Erythroblast (primary cell): ENCODE data around the gene RELB.

ENCODE experiments used
- DNase-seq, 2 experiments: peaks; one replicate each; lab custom pipeline; 2025; lab: John Stamatoyannopoulos, UW
- GATA1 ChIP-seq: IDR thresholded peaks from 2 replicates; pipeline ENCODE4 v1.6.1; 2011; ENCODE audit warnings: low read depth, mild to moderate bottlenecking, control low read depth, low read length, moderate library complexity
- POLR2A ChIP-seq: IDR thresholded peaks from 2 replicates; pipeline ENCODE4 v1.6.1; 2011; ENCODE audit warnings: mild to moderate bottlenecking, low read length

Gene RELB

GRCh38 chr19:44972802-44973201 is 28.5 kb upstream of the RELB start:
- peak; percentile 17 to 23 for DNase-seq
- TF ChIP-seq GATA1 (no peak), POLR2A (no peak)

DNA sequence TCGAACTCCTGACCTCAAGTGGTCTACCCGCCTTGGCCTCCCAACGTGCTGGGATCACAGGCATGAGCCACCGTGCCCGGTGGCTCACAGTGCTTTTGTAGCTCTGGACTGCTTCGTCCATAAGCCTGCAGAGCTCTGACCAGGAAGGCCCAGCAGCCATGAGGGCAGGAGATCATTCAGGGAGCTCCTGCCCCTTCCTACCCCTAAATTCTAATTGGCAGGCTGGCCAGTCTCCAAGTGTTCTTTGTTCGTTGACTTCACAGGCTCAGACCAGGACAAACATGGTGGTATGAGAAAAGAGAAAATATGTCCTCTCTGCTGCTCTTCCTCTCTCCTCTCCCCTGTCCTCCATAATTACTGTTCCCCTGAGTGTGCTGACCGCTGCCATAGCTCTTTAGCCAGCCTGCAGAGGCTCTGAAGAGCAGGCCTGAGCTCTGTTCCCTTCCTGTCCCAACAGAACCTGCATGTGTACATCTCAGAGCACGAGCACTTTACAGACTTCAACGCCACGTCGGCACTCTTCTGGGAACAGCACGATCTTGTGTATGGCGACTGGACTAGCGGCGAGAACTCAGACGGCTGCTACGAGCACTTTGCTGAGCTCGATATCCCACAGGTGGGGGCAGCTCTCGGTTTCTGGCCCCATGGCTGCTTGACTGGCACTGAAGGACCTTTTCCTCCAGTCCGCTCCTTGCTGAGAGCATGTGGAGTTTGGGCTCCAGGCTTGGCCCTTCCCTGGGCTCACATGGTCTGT is 27.1 kb upstream of the RELB start:
- TF ChIP-seq POLR2A = no peak
- no peak for TF ChIP-seq GATA1
- DNase-seq = no peak

DNA sequence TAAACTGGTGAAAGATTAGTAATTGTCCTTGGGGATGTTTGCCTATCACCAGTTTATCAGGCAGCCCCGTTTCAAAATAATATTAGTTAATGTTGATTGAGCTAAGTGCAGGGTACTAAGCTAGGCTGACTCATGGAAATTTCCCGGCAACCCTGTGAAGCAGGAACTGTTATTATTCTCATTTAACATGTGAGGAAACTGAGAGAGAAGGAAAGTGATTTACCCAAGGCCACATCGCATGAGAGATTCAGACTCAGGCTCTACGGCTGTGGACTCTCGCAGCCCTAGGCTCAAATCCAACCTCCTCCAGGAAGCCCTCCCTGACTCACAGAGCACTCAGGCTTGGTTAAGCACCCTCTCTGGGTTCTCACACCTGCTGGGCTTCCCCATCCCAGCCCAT is 26.4 kb upstream of the RELB start:
- TF ChIP-seq POLR2A (no peak), GATA1 (no peak)
- DNase-seq = no peak

GRCh38 chr19:44975444-44975843 is 25.8 kb upstream of the RELB start:
- no peak for DNase-seq
- TF ChIP-seq POLR2A (no peak), GATA1 (no peak)

DNA sequence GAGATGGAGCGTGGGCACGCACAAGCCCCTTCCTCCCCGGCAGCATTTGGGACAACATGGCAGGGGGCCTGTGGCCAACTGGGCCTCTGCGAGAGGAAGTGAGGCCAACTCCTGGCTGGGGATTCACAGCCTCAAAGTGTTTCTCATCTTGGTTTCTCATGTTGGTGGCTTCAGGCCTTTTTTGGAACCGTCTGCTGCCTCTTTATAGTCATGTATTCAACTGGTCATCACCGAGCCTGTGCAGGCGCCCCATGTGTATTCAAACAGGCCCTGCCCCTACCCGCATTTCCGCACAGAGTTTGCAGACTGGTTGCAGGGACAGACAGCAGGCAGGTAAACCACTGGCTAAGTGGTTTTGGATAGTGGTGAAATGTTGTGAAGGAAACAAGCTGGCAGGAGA is 17.3 kb upstream of the RELB start:
- no peak for DNase-seq
- TF ChIP-seq GATA1 (no peak), POLR2A (no peak)

DNA sequence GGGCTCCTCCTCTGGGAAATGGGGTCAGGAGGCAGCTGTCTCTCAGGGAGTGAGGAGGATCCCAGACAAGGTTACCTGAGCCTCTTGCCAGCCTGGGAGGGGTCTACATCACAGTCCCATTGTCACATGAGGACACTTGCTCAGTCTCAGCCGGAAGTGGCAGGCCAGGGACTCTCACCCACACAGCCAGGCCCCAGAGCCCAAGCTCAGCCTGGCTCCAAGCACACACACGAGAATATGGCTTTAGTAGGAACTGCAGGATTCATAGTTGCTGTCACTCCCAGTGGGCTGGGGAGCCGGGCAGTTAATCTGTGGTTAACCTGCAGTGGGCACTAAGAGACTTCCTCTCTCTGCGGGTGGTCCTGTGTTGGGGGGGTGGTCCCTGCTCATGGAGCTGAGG is 15.8 kb upstream of the RELB start:
- TF ChIP-seq POLR2A (no peak), GATA1 (no peak)

DNA sequence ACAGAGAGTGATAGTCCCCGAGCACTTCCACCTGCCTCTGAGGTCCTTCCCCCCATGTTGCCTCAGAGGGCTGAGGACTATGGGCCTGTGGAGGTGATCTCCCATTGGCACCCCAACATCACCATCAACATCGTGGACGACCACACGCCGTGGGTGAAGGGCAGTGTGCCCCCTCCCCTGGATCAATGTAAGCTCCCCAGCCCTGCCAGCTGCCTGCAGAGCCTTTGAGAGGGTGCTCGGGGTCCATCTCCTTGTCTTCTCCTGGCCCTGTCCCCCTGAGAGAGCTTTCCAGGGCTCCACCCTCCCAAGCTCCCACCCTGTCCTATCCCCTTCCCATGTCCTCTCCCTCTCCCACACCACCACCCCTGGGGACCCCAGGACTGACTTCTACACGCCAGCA is 14.9 kb upstream of the RELB start:
- no peak for DNase-seq
- TF ChIP-seq GATA1 (no peak), POLR2A (no peak)

More for the DNA sequence above, 15.8 kb upstream of the RELB start:
- DNase-seq = no peak

DNA sequence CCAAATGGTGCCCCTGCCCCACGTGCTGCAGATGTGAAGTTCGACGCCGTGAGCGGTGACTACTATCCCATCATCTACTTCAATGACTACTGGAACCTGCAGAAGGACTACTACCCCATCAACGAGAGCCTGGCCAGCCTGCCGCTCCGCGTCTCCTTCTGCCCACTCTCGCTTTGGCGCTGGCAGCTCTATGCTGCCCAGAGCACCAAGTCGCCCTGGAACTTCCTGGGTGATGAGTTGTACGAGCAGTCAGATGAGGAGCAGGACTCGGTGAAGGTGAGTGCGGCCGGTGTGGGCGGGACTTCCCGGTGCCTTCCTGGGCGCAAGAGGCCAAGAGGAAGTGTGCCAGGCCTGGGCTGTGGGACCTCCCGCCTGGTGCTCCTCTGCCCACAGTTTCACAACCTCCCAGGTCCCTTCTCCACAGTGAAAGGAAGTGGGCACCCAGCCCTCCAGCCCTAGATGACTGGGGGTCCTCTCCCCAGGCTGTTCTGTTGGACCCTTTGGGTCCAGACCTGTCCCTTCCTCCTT is 14.1 kb upstream of the RELB start:
- DNase-seq = no peak
- TF ChIP-seq GATA1 (no peak), POLR2A (no peak)

- DNase-seq = no peak
- no peak for TF ChIP-seq GATA1
- TF ChIP-seq POLR2A = no peak
These were observed 13.0 kb upstream of the RELB start for GRCh38 chr19:44988273-44988672.

GRCh38 chr19:44988896-44989556 is 12.2 kb upstream of the RELB start:
- peak; percentile 76 to 84 for DNase-seq

DNA sequence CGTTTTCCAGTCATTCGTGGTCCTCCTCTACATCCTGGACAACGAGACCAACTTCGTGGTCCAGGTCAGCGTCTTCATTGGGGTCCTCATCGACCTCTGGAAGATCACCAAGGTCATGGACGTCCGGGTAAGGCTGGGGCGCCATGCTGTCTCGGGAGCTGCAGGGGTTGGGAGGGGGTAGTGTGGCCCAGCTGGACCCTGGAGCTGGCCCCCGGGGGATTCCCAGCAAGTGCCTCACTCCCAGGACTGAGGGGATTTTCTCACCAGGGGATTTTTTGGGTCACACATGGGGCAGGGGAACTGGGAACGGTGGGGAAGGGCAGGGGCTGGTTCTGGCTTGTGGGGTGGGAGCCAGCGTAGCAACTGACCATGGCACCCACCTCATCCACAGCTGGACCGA is 10.8 kb upstream of the RELB start:
- TF ChIP-seq GATA1 = no peak
- DNase-seq = no peak

More at GRCh38 chr19:44988896-44989556, 12.2 kb upstream of the RELB start:
- TF ChIP-seq GATA1 (no peak), POLR2A (no peak)

DNA sequence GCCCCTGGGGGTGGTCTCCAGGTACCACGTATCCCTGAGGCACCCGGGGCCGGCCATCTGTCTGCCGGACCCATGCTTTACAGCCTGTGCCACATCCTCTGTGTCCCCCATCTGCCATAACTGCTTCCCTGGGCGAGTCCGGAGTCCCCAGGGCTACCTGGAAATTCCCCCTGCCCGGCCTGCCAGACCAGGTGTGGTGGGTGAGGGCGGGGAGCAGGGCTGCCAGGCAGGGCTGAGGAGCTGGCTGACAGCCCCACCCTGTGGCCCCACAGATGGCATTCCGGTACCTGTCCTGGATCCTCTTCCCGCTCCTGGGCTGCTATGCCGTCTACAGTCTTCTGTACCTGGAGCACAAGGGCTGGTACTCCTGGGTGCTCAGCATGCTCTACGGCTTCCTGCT is 10.3 kb upstream of the RELB start:
- TF ChIP-seq GATA1 (no peak), POLR2A (no peak)
- no peak for DNase-seq

GRCh38 chr19:44992336-44993163 is 8.7 kb upstream of the RELB start:
- DNase-seq = no peak
- TF ChIP-seq GATA1 = no peak
- no peak for TF ChIP-seq POLR2A
